ENCODE data around the gene RMDN3.

Gene RMDN3

DNA sequence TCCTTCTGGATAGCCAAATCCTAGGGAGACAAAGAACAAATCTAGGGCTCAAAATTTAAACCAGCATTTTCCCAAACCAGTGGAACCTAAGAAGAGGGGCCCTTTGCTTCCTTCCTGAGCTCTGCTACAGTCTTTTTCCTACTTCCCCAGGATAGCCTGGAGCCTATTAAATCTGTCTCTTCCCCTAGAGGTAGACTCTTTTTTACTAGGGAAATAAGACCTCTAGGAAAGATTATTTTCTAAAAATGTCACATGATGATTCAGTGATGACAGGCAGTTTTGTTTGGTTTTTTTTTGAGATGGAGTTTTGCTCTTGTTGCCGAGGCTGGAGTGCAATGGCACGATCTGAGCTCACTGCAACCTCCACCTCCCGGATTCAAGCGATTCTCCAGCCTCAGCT is 18.5 kb downstream of the RMDN3 start:
- no peak overlapping the region for H3K4me3 ChIP-seq (ENCODE audit: control insufficient read depth, low read depth, low read length)
- DNase-seq (ENCODE audit: low read depth) = no peak

DNA sequence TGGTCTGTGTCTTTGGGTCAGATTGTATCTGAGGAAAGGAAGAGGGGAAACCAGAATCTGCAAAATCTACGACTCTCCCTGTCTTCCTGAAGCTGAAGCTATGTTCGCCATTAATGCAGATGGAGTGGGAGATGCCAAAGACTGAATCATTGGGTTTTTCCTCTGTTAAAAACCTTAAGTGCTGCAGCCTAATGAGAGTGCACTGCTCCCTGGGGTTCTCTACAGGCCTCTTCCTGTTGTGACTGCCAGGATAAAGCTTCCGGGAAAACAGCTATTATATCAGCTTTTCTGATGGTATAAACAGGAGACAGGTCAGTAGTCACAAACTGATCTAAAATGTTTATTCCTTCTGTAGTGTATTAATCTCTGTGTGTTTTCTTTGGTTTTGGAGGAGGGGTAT is 24.0 kb downstream of the RMDN3 start:
- H3K4me3 ChIP-seq (ENCODE audit: control insufficient read depth, low read depth, low read length) = no peak overlapping the region
- DNase-seq (ENCODE audit: low read depth) = no peak

More for the DNA sequence above, 18.5 kb downstream of the RMDN3 start:
- no peak for TF ChIP-seq CTCF (conservative IDR thresholded peaks at IDR 0.05; ENCODE audit: control insufficient read depth, insufficient read depth, low read depth, low read length)

DNA sequence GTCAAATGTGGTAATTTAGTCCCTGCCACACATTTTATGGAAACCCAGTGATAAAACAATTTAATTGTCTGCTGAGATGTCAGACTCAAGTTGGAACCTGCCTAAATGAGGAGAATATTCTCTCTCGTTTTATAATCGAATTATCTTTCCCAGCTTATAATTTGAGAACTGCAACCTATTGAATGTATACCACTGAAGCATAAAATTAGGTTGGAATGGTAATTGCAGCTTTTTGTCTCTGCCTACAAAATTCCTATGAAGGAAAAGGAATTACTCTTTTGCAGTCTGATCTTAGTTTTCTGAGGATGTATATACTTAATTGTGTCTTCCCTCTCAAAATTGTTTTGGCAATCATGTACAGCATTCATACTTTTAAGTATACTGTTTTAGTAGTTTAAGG is 31.1 kb downstream of the RMDN3 start:
- DNase-seq (ENCODE audit: low read depth) = no peak
- no peak for TF ChIP-seq CTCF (conservative IDR thresholded peaks at IDR 0.05; ENCODE audit: control insufficient read depth, insufficient read depth, low read depth, low read length)
- no peak overlapping the region for H3K4me3 ChIP-seq (ENCODE audit: control insufficient read depth, low read depth, low read length)

More for the DNA sequence above, 24.0 kb downstream of the RMDN3 start:
- TF ChIP-seq CTCF (conservative IDR thresholded peaks at IDR 0.05; ENCODE audit: control insufficient read depth, insufficient read depth, low read depth, low read length) = no peak

DNA sequence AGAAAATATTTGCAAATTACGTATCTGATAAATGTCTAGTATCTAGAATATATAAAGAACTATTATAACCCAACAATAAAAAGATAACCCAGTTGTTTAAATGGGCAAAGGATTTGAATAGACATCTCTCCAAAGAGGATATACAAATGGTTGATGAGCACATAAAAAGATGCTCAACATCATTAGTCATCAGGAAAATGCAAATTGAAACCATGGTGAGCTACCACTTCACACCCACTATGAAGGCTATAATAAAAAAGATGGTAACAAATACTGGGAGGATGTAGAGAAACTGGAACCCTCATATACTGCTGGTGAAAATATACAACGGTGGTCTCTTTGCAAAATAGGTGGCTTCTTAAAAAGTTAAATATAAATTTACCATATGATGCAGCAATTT is 32.1 kb downstream of the RMDN3 start:
- no peak for TF ChIP-seq CTCF (conservative IDR thresholded peaks at IDR 0.05; ENCODE audit: control insufficient read depth, insufficient read depth, low read depth, low read length)
- no peak overlapping the region for H3K4me3 ChIP-seq (ENCODE audit: control insufficient read depth, low read depth, low read length)
- DNase-seq (ENCODE audit: low read depth) = peak; percentile 16

DNA sequence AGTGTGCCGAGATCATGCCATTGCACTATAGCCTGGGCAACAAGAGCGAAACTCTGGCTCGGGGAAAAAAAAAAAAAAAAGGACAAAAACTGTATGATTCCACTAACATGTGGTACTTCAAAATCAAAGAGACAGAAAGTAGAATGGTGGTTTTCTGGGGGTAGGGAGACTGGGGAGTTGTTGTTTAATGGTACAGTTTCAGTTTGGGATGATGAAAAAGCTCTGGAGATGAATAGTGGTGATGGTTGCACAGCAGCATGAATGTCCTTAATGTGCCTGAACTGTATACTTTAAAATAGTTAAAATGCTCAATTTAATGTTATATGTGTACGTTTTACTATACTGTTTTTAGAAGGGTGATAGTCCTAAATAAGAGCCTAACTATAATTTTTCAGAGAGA is 32.7 kb downstream of the RMDN3 start:
- no peak for DNase-seq (ENCODE audit: low read depth)
- TF ChIP-seq CTCF (conservative IDR thresholded peaks at IDR 0.05; ENCODE audit: control insufficient read depth, insufficient read depth, low read depth, low read length) = no peak
- H3K4me3 ChIP-seq (ENCODE audit: control insufficient read depth, low read depth, low read length) = no peak overlapping the region

- TF ChIP-seq CTCF (conservative IDR thresholded peaks at IDR 0.05; ENCODE audit: control insufficient read depth, insufficient read depth, low read depth, low read length) = no peak
- no peak overlapping the region for H3K4me3 ChIP-seq (ENCODE audit: control insufficient read depth, low read depth, low read length)
- peak; percentile 11 for DNase-seq (ENCODE audit: low read depth)
Measured at GRCh38 chr15:40721701-40722100, 33.4 kb downstream of the RMDN3 start.

GRCh38 chr15:40716165-40716564 is 38.9 kb downstream of the RMDN3 start:
- DNase-seq (ENCODE audit: low read depth) = no peak
- no peak for TF ChIP-seq CTCF (conservative IDR thresholded peaks at IDR 0.05; ENCODE audit: control insufficient read depth, insufficient read depth, low read depth, low read length)
- H3K4me3 ChIP-seq (ENCODE audit: control insufficient read depth, low read depth, low read length) = no peak overlapping the region

All from fibroblast of mammary gland (primary cell).